PC-9 (cell line): ENCODE results near the gene SFN. TPM values are rescaled to one million over a fixed set of nuclear protein-coding genes. Genes with fewer than 3 reads are reported as not detected.

Experiments
- BruUV-seq: library from RNA; stranded (reverse); fragments of 400-500 nt; replicated peaks from 2 replicates; lab custom pipeline; 2021; lab: Mats Ljungman, UMichigan
- CTCF ChIA-PET: fragments of 300-600 bp; sonication (Branson Sonifier 250); formaldehyde crosslinking; loops from one replicate; lab custom pipeline; 2022; ENCODE audit warnings: antibody characterized with exemption; lab: Charles Lee
- POLR2A ChIA-PET: fragments of 300-600 bp; sonication (Branson Sonifier 250); formaldehyde crosslinking; loops from one replicate; lab custom pipeline; 2022; ENCODE audit warnings: antibody characterized with exemption; ENCODE audit not compliant: unreplicated experiment; lab: Charles Lee
- DNase-seq, 2 experiments: peaks; one replicate each; pipeline versions ENCODE4 v3.0.0 to v3.0.0-alpha.2; 2015 to 2022; ENCODE audit warnings: mixed read lengths in 1 of 2
- H2AFZ ChIP-seq: fragments of 200-600 bp; sonication (generic); 2 replicates; pipeline ENCODE4 v1.8.1; 2017; ENCODE audit warnings: antibody characterized with exemption
- H3F3A ChIP-seq: fragments of 200-600 bp; sonication (generic); 2 replicates; pipeline ENCODE4 v1.8.1; 2017; ENCODE audit warnings: antibody characterized with exemption, mild to moderate bottlenecking, low read depth; ENCODE audit not compliant: insufficient read depth
- H3K27ac ChIP-seq: fragments of 200-600 bp; sonication (generic); 2 replicates; pipeline ENCODE4 v1.6.1; 2016; ENCODE audit warnings: mixed run types
- H3K27me3 ChIP-seq: fragments of 200-600 bp; sonication (generic); 2 replicates; pipeline ENCODE4 v1.6.1; 2016; ENCODE audit warnings: low read depth, mixed run types; ENCODE audit not compliant: insufficient read depth
- H3K36me3 ChIP-seq: fragments of 200-600 bp; sonication (generic); 2 replicates; pipeline ENCODE4 v1.6.1; 2016; ENCODE audit warnings: low read depth, mixed run types
- H3K4me1 ChIP-seq: fragments of 200-600 bp; sonication (generic); replicated peaks from 2 replicates; pipeline ENCODE4 v1.6.1; 2016; ENCODE audit warnings: mixed run types; ENCODE audit not compliant: insufficient read depth
- H3K4me2 ChIP-seq: fragments of 200-600 bp; sonication (generic); 2 replicates; pipeline ENCODE4 v1.6.1; 2017; ENCODE audit warnings: mixed run types
- H3K4me3 ChIP-seq: fragments of 200-600 bp; sonication (generic); 2 replicates; pipeline ENCODE4 v1.6.1; 2016; ENCODE audit warnings: mixed run types
- H3K79me2 ChIP-seq: fragments of 200-600 bp; sonication (generic); 2 replicates; pipeline ENCODE4 v1.6.1; 2017; ENCODE audit warnings: low read depth, mixed run types
- H3K9me2 ChIP-seq: fragments of 200-600 bp; sonication (generic); 2 replicates; pipeline ENCODE4 v1.8.1; 2017; ENCODE audit warnings: mild to moderate bottlenecking; ENCODE audit not compliant: insufficient read depth
- H3K9me3 ChIP-seq: fragments of 200-600 bp; sonication (generic); 2 replicates; pipeline ENCODE4 v1.8.1; 2016; ENCODE audit warnings: low read depth; ENCODE audit not compliant: insufficient read depth
- H4K20me1 ChIP-seq: fragments of 200-600 bp; sonication (generic); 2 replicates; pipeline ENCODE4 v1.8.1; 2017; ENCODE audit not compliant: insufficient read depth
- EZH2 ChIP-seq: fragments of 200-600 bp; sonication (generic); IDR thresholded peaks from 2 replicates; pipeline ENCODE4 v1.8.0; 2017; ENCODE audit warnings: antibody characterized with exemption, low read depth
- intact Hi-C: fragments of 100-400 bp; cut with micrococcal nuclease; formaldehyde crosslinking; loops from one replicate; pipeline ENCODE4 v1.10.0; 2022; ENCODE audit not compliant: unreplicated experiment
- total RNA-seq: library from RNA; stranded (reverse); gene quantifications from 2 replicates; pipeline ENCODE4 v1.2.3, GENCODE V29; 2021
- TF ChIP-seq, protein P1 (sequence below): fragments of 200-600 bp; sonication (generic); conservative IDR thresholded peaks from 2 replicates; pipeline ENCODE4 v1.6.1; 2017; ENCODE audit warnings: mixed run types, antibody characterized with exemption, mild to moderate bottlenecking, moderate library complexity

The SFN gene
- total RNA-seq, 1 experiment from 2014 or later, result 326 TPM

- no peaks in the 10 kb centered on the region for H3K9me2 ChIP-seq
- no peaks in the 10 kb centered on the region for H4K20me1 ChIP-seq
- intact Hi-C loops, result loop anchor here (1.0 to 5.0 kb wide), 5 partner anchors 14 to 48 kb away; partner anchors contain the start of gene SFN
- CTCF ChIA-PET, result interaction anchor here (0.6 to 3.5 kb wide), 9 partner anchors 11 to 263 kb away, joined by 3 to 18 read pairs (median 5); no protein-coding TSS in a partner anchor
- 0 out of 2 replicates have a peak, but pooled peaks cover 4% of the 10 kb centered on the region for H3K36me3 ChIP-seq
- peak overlapping the region; percentile 0; the same call in 1 of the 2 replicates for H3K4me3 ChIP-seq
- no peaks in the 10 kb centered on the region for H3K9me3 ChIP-seq
- peak overlapping the region; percentile 63 for H3K4me2 ChIP-seq
- no peak overlapping the region for H2AFZ ChIP-seq
- no TSS peak for BruUV-seq
- POLR2A ChIA-PET, result interaction anchor here (0.5 to 2.7 kb wide), 10 partner anchors 8 to 924 kb away, joined by 3 to 42 read pairs (median 4); partner anchors contain the start of genes GPATCH3 and STX12
- DNase-seq, result peak; percentile 97 to 98
- H3K79me2 ChIP-seq, result no peaks in the 10 kb centered on the region; the same call in 1 of the 2 replicates
- no peaks in the 10 kb centered on the region for H3K27me3 ChIP-seq
- peak overlapping the region; percentile 100 for H3K27ac ChIP-seq
- peaks cover 57% of the 10 kb centered on the region for H3F3A ChIP-seq
- H3K4me1 ChIP-seq, result peaks cover 51% of the 10 kb centered on the region
- no peak for TF ChIP-seq EZH2
- TF ChIP-seq, protein P1, sequence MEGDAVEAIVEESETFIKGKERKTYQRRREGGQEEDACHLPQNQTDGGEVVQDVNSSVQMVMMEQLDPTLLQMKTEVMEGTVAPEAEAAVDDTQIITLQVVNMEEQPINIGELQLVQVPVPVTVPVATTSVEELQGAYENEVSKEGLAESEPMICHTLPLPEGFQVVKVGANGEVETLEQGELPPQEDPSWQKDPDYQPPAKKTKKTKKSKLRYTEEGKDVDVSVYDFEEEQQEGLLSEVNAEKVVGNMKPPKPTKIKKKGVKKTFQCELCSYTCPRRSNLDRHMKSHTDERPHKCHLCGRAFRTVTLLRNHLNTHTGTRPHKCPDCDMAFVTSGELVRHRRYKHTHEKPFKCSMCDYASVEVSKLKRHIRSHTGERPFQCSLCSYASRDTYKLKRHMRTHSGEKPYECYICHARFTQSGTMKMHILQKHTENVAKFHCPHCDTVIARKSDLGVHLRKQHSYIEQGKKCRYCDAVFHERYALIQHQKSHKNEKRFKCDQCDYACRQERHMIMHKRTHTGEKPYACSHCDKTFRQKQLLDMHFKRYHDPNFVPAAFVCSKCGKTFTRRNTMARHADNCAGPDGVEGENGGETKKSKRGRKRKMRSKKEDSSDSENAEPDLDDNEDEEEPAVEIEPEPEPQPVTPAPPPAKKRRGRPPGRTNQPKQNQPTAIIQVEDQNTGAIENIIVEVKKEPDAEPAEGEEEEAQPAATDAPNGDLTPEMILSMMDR, result 0 out of 2 replicates have a peak, but pooled peaks have one; percentile 17
Measured at GRCh38 chr1:26848941-26849774, 13.8 kb upstream of the SFN start.

DNA sequence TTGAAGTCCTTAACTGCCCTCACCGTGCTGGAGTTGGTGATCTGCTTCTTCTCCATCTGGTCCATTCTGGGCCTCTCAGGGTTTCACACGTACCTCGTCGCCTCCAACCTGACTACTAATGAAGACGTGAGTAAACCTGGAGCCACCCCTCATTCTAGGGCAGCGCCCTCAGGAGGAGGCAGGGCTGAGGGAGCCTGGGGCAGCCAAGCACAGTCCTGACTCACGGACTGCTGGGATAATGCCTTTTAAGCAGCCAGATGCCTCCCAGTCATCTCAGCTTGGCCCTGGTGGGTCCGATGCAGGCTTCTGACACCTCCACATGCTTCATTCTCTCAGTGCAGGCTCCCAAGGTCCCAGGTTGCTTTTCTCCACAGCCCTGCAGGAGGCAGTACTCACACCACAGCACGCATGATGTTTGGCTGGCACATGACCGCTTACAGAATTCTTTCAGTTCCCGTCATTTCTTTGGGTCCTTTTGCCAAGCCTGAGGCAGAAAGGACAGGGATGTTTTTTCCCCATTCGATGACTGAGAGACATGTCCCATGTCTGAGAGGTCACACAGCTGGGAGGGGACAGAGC, 11.8 kb upstream of the SFN start:
- H4K20me1 ChIP-seq, result no peaks in the 10 kb centered on the region
- peaks cover 56% of the 10 kb centered on the region for H3F3A ChIP-seq
- CTCF ChIA-PET, result interaction anchor here (0.5 to 3.5 kb wide), 2 partner anchors 9 to 173 kb away, joined by 3 to 18 read pairs; no protein-coding TSS in a partner anchor
- POLR2A ChIA-PET, result no interaction called here
- peak overlapping the region; percentile 100; the same call in 1 of the 2 replicates for H3K27ac ChIP-seq
- intact Hi-C loops, result loop anchor here (5.0 kb wide), 1 partner anchor 161 kb away; the partner anchor contains the start of gene TENT5B
- DNase-seq, result no peak
- H3K9me2 ChIP-seq, result no peaks in the 10 kb centered on the region
- no TSS peak for BruUV-seq
- H3K9me3 ChIP-seq, result no peaks in the 10 kb centered on the region
- H3K4me2 ChIP-seq, result no peak overlapping the region
- no peaks in the 10 kb centered on the region for H3K79me2 ChIP-seq
- H2AFZ ChIP-seq, result no peak overlapping the region
- 0 out of 2 replicates have a peak, but pooled peaks cover 4% of the 10 kb centered on the region for H3K36me3 ChIP-seq
- no peak overlapping the region for H3K4me3 ChIP-seq
- TF ChIP-seq, protein P1, result no peak; the same call in 1 of the 2 replicates
- no peak for TF ChIP-seq EZH2
- H3K4me1 ChIP-seq, result peaks cover 64% of the 10 kb centered on the region
- H3K27me3 ChIP-seq, result no peaks in the 10 kb centered on the region

DNA sequence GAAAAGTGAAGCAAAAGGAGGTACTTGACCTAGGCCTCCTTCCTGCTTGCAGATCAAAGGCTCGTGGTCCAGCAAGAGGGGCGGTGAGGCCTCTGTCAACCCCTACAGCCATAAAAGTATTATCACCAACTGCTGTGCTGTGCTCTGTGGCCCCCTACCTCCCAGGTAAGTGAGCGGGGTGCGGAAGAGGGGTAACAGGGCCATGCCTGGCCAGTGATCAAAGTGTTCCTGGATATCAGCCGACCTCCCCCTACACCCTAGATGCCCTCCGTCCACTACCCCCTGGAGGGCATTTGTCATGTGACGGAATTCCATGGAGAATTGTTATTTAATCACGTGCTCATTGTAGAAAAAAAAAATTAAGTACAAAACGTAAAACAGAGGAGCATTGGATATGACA, 10.2 kb upstream of the SFN start:
- no peaks in the 10 kb centered on the region for H3K9me2 ChIP-seq
- H3K9me3 ChIP-seq, result no peaks in the 10 kb centered on the region
- ChIA-PET POLR2A (interaction anchor here (0.6 kb wide), 1 partner anchor 10 kb away, joined by 4 read pairs; the partner anchor contains the start of gene SFN), CTCF (no interaction called here)
- BruUV-seq, result no TSS peak
- TF ChIP-seq EZH2, result no peak
- TF ChIP-seq, protein P1, result no peak
- H3K4me3 ChIP-seq, result no peak overlapping the region
- intact Hi-C loops, result loop anchor here (1.0 to 5.0 kb wide), 5 partner anchors 10 to 250 kb away; partner anchors contain the start of gene TENT5B
- peak overlapping the region; percentile 55 for H3K27ac ChIP-seq
- H4K20me1 ChIP-seq, result no peaks in the 10 kb centered on the region
- no peak overlapping the region for H3K4me2 ChIP-seq
- H3K36me3 ChIP-seq, result 0 out of 2 replicates have a peak, but pooled peaks cover 4% of the 10 kb centered on the region
- H3K4me1 ChIP-seq, result peaks cover 63% of the 10 kb centered on the region
- H3K27me3 ChIP-seq, result no peaks in the 10 kb centered on the region
- H2AFZ ChIP-seq, result no peak overlapping the region
- DNase-seq, result no peak
- H3F3A ChIP-seq, result peaks cover 45% of the 10 kb centered on the region
- H3K79me2 ChIP-seq, result no peaks in the 10 kb centered on the region
